Smooth muscle cell (in vitro differentiated cells): Measurements from ENCODE around the gene SCYL3. TPM values are rescaled to one million over a fixed set of nuclear protein-coding genes. Genes with fewer than 3 reads are reported as not detected.

Experiments used
- DNase-seq: peaks from one replicate; lab custom pipeline; 2025; ENCODE audit not compliant: unreplicated experiment; lab: John Stamatoyannopoulos, UW
- H2AFZ ChIP-seq: fragments of 200-600 bp; sonication (generic); 2 replicates; pipeline ENCODE4 v1.6.0; 2016; ENCODE audit warnings: antibody characterized with exemption, low read depth, mild to moderate bottlenecking
- H3F3A ChIP-seq: fragments of 200-600 bp; sonication (generic); 2 replicates; pipeline ENCODE4 v1.6.0; 2017; ENCODE audit warnings: antibody characterized with exemption, low read depth
- H3K27ac ChIP-seq: fragments of 200-600 bp; sonication (generic); 2 replicates; pipeline ENCODE4 v1.5.1; 2016; ENCODE audit warnings: low read depth, mild to moderate bottlenecking
- H3K27me3 ChIP-seq: fragments of 200-600 bp; sonication (generic); 2 replicates; pipeline ENCODE4 v1.6.1; 2016; ENCODE audit warnings: low read depth, mild to moderate bottlenecking
- H3K36me3 ChIP-seq: fragments of 200-600 bp; sonication (generic); 2 replicates; pipeline ENCODE4 v1.5.1; 2016; ENCODE audit warnings: low read depth
- H3K4me1 ChIP-seq: fragments of 200-600 bp; sonication (generic); 2 replicates; pipeline ENCODE4 v1.5.1; 2016; ENCODE audit warnings: low read depth
- H3K4me2 ChIP-seq: fragments of 200-600 bp; sonication (generic); 2 replicates; pipeline ENCODE4 v1.6.0; 2016; ENCODE audit warnings: mild to moderate bottlenecking
- H3K4me3 ChIP-seq: fragments of 200-600 bp; sonication (generic); 2 replicates; pipeline ENCODE4 v1.5.1; 2016; ENCODE audit warnings: mild to moderate bottlenecking
- H3K79me2 ChIP-seq: fragments of 200-600 bp; sonication (generic); 2 replicates; pipeline ENCODE4 v1.6.0; 2016; ENCODE audit warnings: low read depth, mild to moderate bottlenecking
- H3K9ac ChIP-seq: fragments of 200-600 bp; sonication (generic); 2 replicates; pipeline ENCODE4 v1.6.0; 2016; ENCODE audit warnings: low read depth
- H3K9me3 ChIP-seq: fragments of 200-600 bp; sonication (generic); replicated peaks from 2 replicates; pipeline ENCODE4 v1.5.1; 2016; ENCODE audit warnings: low read depth
- H4K20me1 ChIP-seq: fragments of 200-600 bp; sonication (generic); 2 replicates; pipeline ENCODE4 v1.6.0; 2016; ENCODE audit warnings: low read depth
- CTCF ChIP-seq: fragments of 200-600 bp; sonication (generic); IDR thresholded peaks from 2 replicates; pipeline ENCODE4 v1.5.1; 2017; ENCODE audit warnings: borderline replicate concordance, mild to moderate bottlenecking, antibody characterized with exemption; ENCODE audit not compliant: insufficient read depth, poor library complexity, severe bottlenecking
- WGBS: methylation state at CpG from one replicate; pipeline ENCODE4 v1.1.7; 2016; ENCODE audit warnings: low lambda C conversion rate; 5-methylcytosine and 5-hydroxymethylcytosine counted together
- polyA plus RNA-seq: library from polyadenylated mRNA; unstranded; fragments of >200 nt; fragmentation: Nextera tagmentation; extraction: Ambion mirVana; gene quantifications from 2 replicates; pipeline ENCODE4 v1.2.1, GENCODE V29; 2016
- total RNA-seq: library from RNA; depleted of rRNA; stranded (reverse); fragments of >200 nt; gene quantifications from 2 replicates; pipeline ENCODE4 v1.2.3, GENCODE V29; 2014

The SCYL3 gene
- total and polyA plus RNA-seq, 2 experiments from 2014 or later, result 4.0 to 10.3 TPM

GRCh38 chr1:169860187-169860586, 33.5 kb downstream of the SCYL3 start:
- no peak overlapping the region for H3K4me3 ChIP-seq
- H3K79me2 ChIP-seq, result no peaks in the 10 kb centered on the region
- H3K4me1 ChIP-seq, result no peaks in the 10 kb centered on the region
- H3K27ac ChIP-seq, result no peak overlapping the region
- no peak overlapping the region for H3K4me2 ChIP-seq
- no peak for TF ChIP-seq CTCF
- H3K9me3 ChIP-seq, result no peaks in the 10 kb centered on the region
- WGBS, result 100% methylated on average over 1 of the region's 1 CpG
- no peak overlapping the region for H3K9ac ChIP-seq
- peaks cover 6% of the 10 kb centered on the region for H3F3A ChIP-seq
- no peak for DNase-seq
- no peak overlapping the region for H2AFZ ChIP-seq
- H3K27me3 ChIP-seq, result no peaks in the 10 kb centered on the region
- peaks cover 8% of the 10 kb centered on the region for H3K36me3 ChIP-seq
- H4K20me1 ChIP-seq, result no peaks in the 10 kb centered on the region

GRCh38 chr1:169859001-169859400, 34.7 kb downstream of the SCYL3 start:
- no peaks in the 10 kb centered on the region for H3K9me3 ChIP-seq
- DNase-seq, result no peak
- no peaks in the 10 kb centered on the region for H3K4me1 ChIP-seq
- no peaks in the 10 kb centered on the region for H3K79me2 ChIP-seq
- H3K9ac ChIP-seq, result peak overlapping the region; percentile 50
- H3K36me3 ChIP-seq, result peaks cover 8% of the 10 kb centered on the region
- no peak overlapping the region for H2AFZ ChIP-seq
- H3K27me3 ChIP-seq, result no peaks in the 10 kb centered on the region
- 89% methylated on average over 4 of the region's 4 CpGs for WGBS
- H3K4me3 ChIP-seq, result no peak overlapping the region
- peaks cover 6% of the 10 kb centered on the region for H3F3A ChIP-seq
- no peak for TF ChIP-seq CTCF
- no peaks in the 10 kb centered on the region for H4K20me1 ChIP-seq
- H3K4me2 ChIP-seq, result no peak overlapping the region
- H3K27ac ChIP-seq, result peak overlapping the region; percentile 91

- no peak for TF ChIP-seq CTCF
- 38% methylated on average over 3 of the region's 3 CpGs for WGBS
Measured at GRCh38 chr1:169858467-169858866, 35.2 kb downstream of the SCYL3 start.

GRCh38 chr1:169853341-169853740, 40.4 kb downstream of the SCYL3 start:
- no peak overlapping the region for H2AFZ ChIP-seq
- no peak for DNase-seq
- WGBS, result 100% methylated on average over 1 of the region's 1 CpG
- H3K4me2 ChIP-seq, result no peak overlapping the region
- no peaks in the 10 kb centered on the region for H3F3A ChIP-seq
- no peak overlapping the region for H3K4me3 ChIP-seq
- no peaks in the 10 kb centered on the region for H3K79me2 ChIP-seq
- no peak for TF ChIP-seq CTCF
- H3K4me1 ChIP-seq, result no peaks in the 10 kb centered on the region
- peaks cover 14% of the 10 kb centered on the region for H3K36me3 ChIP-seq
- no peak overlapping the region for H3K27ac ChIP-seq
- H3K9ac ChIP-seq, result no peak overlapping the region
- H3K9me3 ChIP-seq, result no peaks in the 10 kb centered on the region
- no peaks in the 10 kb centered on the region for H3K27me3 ChIP-seq
- H4K20me1 ChIP-seq, result peaks cover 9% of the 10 kb centered on the region

More at GRCh38 chr1:169858467-169858866, 35.2 kb downstream of the SCYL3 start:
- H3K27ac ChIP-seq, result peak overlapping the region; percentile 91
- no peaks in the 10 kb centered on the region for H3K4me1 ChIP-seq
- no peak overlapping the region for H3K4me2 ChIP-seq
- H2AFZ ChIP-seq, result no peak overlapping the region
- H3K4me3 ChIP-seq, result no peak overlapping the region
- peaks cover 10% of the 10 kb centered on the region for H3K36me3 ChIP-seq
- H4K20me1 ChIP-seq, result no peaks in the 10 kb centered on the region
- DNase-seq, result no peak
- peak overlapping the region; percentile 79 for H3K9ac ChIP-seq
- H3K79me2 ChIP-seq, result no peaks in the 10 kb centered on the region
- H3K9me3 ChIP-seq, result no peaks in the 10 kb centered on the region
- peaks cover 6% of the 10 kb centered on the region for H3F3A ChIP-seq
- no peaks in the 10 kb centered on the region for H3K27me3 ChIP-seq
